HG03439 (cell line): Measurements from ENCODE around the gene ST8SIA5.

Source experiments
- ATAC-seq: cut with Tn5 transposase; IDR thresholded peaks from one replicate; pipeline ENCODE4 v1.9.1; 2021; ENCODE audit warnings: mild to moderate bottlenecking, moderate library complexity; ENCODE audit not compliant: unreplicated experiment

ST8SIA5 gene

DNA sequence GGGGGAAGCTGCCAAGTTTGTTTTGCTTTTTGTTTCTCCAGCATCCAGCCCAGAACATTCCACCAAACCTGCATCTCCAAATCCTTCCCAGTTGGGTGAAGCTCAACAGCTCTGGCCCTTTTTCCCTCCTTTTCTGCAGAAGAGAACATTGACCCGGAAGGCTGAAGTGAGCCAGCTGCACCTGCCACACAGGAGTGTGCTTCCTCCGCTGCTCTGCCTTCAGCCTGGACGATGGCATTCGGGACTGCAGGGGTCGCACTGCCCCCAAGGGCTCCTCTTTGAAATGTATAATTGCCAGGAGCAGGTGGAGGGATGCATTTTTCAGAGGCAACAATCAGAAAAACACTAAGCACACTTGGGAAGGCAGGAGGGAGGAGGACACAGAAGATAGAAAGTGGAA is 41.8 kb downstream of the ST8SIA5 start:
- ATAC-seq = no peak

DNA sequence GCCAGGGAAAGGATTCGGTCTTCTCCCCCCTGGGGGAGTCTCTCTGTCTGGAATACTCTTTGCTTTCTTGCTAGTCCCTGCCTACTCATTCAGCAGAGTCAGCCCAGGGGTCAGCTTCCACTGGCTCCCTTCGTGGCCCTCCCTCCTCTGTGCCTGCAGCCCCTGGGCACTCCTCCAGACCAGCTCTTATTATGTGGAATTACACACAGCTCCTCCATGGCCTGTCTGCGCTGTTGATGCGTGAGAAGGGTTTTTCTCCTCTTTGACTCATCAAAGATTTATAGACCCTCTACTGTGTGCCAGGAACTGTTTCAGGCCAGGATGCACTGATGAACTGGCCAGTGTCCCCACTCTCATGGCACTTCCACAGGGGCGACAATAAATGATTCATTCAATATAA is 44.4 kb downstream of the ST8SIA5 start:
- ATAC-seq = no peak

GRCh38 chr18:46711444-46711863 is 45.4 kb downstream of the ST8SIA5 start:
- ATAC-seq = no peak

- ATAC-seq = no peak
These were observed 49.9 kb downstream of the ST8SIA5 start for GRCh38 chr18:46706968-46707367.

GRCh38 chr18:46705521-46705920 is 51.3 kb downstream of the ST8SIA5 start:
- ATAC-seq = no peak

DNA sequence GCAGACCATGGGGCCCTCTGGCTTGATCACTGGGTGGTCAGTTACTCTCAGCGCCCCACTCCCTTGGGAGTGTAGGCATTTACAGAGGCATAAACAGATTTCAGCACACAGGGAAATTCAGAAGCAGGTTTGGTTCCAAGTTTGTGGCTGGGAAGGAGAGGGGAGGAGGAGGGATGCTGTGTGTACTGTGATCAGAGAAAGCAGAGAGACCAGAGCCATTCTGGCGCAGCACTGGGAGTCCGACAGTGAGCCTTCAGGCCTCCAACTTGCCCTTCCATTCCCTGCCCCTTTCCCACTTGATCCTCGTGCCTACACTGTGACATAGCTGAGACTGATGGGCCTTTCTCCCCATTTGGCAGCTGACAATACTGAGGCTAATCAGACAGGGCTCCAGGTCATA is 52.0 kb downstream of the ST8SIA5 start:
- ATAC-seq = no peak

- ATAC-seq = no peak
These were observed 52.7 kb downstream of the ST8SIA5 start for GRCh38 chr18:46704189-46704588.

DNA sequence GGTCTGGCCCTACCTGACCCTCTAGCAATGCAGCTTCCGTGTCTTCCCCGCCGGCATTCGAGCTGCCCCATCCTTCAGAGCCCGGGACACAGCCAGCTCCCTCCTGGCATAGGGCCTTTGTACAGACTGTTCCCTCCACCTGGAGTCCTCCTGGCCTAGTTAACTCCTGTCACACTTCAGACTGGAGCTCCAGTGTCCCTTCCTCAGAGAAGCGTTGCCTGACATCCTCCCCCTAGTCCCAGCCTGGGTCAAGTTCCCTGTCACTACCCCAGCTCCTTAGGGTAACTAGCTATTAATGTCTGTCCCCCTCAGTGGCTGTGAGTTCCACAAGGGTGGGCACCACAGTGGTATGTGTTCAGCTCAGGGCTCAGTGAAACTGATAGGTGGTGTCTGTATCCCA is 54.4 kb downstream of the ST8SIA5 start:
- no peak for ATAC-seq

DNA sequence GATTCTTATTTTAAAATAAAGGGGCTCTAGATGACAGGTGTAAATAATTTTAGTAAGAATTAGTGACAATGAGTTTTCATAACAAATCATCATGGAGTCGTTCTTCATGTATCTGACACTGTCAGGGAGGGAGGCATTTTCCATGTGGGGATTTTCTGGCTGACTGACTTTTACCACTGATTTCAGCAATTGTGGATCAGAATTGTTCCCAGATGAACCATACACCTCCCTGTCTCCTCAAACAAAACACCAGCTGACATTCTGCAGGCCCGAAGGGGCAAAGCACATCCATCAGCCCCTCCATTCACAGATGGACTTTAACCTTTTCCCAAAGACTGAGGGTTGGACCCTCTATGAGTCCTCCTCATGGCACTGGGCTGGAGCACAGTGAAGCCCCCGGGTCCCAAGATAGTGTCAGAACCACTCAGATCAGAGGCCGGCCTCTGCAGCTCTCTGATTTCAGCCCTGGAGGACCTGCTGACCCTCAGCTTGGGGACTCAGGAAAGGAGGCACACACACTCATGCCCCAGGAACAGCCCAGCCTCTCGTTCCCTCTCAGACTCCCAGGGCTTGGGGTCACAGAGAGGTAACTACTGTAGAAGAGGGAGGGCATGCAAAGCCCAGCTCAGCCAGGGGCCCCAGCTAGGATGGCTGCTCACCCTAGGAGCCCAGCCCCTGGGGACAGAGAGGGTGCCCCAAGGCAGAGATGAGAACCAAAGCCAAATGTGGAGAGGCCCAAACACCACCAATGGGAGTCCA is 56.6 kb downstream of the ST8SIA5 start:
- no peak for ATAC-seq

DNA sequence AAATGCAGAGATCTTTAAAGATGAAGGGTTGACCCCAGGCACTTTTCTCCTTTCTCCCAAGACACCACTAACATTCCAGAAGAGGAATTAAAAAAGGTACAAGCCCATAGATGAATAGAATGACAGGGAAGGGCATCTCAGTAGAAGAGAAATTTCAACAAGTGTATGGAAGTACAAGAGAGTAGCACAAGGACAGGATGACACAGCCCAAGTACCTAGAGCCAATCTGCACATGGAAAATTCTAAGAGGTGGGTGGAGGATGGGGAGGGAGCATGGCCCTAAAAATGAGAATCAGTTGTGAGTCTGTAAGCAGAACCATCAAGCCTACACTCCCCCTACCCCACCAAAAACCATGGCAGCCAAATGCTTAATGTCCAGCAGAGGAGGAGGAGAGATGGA is 60.2 kb downstream of the ST8SIA5 start:
- no peak for ATAC-seq

- ATAC-seq = no peak
These were observed 60.6 kb downstream of the ST8SIA5 start for GRCh38 chr18:46696268-46696667.

- no peak for ATAC-seq
These were observed 62.9 kb downstream of the ST8SIA5 start for GRCh38 chr18:46693996-46694395.

DNA sequence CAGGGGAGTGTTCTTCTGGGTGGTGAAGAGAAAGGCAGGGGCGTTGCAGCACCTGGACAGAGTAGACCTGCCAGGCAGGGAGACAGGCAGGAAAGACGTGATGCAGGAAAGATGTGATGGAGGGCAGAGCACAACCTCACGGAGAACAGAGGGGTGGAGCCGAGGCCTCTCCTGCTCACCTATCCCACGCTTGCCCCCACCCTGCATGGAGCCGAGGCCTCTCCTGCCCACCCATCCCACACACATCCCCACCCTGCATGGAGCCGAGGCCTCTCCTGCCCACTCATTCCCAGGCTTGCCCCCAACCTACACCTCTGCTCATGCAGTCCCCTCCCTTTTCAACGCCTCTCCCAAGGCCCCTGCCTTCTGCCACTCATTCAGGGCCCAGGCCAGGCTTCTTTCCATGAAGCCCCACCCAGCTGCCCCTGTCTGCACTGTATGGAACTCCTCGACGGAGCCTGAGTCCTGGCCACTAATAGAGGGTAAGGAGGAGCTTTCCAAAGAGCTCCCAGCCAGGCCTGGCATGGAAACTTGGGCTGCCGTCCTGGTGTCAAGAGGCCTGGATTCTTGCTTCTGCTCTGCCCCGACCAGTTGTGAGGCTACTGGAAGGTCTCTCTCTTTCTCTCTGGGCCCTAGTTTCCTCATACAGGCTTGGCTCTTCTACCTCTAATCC is 67.9 kb downstream of the ST8SIA5 start:
- no peak for ATAC-seq

DNA sequence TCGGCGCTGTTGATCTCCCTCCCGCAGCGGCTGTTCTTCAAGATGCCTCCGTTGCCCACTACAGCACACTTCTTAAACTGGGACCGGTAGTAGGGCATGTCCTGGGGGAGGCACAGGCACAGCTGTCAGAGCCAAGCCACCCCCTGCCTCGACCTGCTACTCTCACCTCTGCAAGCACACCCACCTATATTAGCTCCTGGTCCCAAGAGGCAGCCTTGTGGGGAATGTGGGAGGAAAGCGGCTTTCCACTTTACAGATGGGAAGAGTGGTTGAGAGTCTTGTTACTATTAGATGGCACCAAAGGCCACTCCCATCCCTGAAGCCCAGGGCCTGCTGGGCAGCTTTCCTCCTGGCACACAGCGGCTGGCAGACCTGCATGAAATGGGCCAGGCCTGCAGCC is 70.7 kb downstream of the ST8SIA5 start:
- no peak for ATAC-seq

DNA sequence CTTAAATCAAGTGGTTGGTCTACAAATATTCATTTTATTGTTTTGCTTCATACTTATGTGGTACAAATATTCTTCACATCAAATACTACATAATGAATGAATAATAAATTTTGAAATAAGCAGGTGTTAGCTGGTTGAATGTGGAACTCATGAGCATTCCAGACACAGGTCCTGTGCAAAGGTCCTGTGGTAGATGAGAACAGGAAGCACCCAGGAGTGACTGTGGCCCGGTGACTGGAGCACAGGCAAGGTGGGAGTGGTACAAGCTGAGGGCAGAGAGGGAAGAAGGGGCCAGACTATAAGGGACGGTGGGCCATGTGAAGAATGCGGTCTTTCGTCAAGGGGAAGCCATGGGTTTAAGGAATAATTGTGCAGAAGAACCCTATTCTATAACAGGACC is 73.6 kb downstream of the ST8SIA5 start:
- ATAC-seq = no peak

DNA sequence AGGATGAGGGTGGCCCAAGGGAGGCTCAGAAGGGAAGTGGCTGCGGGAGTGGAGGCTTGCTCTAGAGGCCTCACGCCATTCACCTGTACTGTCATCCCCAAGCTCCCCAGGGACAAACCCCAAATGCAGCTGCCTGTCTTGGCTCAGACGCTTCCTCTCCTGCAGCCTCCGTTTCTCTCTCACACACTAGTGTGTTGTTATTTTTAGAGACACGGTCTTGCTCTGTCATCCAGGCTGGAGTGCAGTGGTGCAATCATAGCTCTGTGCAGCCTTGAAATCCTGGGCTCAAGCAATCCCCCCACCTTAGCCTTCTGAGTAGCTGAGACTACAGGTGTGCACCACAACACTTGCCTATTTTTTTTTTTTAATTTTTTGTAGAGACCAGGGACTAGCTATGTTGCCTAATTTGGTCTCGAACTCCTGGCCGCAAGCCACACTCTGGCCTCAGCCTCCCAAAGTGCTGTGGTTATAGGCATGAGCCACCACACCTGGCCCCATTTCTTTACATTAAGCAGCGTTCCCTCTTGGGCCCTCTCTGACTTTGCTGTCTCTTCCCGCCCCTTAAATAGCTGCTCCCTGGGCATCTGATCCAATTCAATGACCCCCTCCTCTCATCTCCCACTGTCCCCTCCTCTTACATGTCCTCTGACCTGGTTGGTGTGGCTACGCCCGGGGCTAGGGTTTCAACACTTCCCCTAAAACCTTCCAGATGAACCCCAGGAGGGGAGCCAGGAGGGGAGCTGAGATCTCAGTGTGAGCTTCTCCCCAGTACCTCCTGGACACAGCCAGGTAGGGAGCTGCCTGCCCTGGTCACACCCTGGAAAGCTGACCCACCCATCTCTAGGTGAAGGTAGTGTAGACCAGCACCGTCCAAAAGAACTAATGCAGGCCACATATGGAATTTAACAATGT is 75.8 kb downstream of the ST8SIA5 start:
- no peak for ATAC-seq

DNA sequence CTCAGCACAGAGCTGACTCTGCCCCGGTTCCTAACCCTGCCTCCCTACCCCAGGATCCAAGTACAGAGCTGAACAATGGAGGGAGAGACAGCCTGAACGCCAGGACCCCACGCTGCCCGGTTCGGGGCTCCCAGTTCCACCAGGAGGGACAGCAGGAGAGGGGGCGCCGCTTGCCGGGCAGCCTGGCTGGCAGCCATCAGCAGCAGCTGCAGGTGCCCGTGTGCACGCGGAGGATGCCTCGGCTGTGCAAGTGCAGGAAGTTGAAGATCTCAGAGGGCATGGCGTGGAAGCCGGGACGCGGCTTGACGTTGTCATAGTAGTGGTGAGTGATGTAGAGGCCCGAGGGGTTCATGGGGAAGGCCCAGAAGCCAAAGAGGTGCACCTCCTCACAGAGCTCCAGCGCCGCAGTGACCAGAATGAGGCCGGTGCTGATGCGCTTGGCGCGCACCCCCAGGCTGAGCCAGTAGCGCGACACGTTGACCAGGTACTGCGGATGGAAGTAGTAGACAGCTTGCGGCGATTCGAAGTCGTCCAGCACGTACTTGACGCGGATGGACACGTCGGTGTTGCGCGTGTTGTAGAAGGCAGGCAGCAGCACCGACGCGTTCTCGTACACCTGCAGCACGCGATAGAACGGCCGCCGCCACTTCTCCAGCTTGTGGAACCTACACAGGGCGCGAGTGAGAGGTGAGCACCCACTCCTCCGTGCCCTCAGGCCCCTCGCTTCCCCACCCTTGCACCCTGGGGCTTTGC is 76.8 kb downstream of the ST8SIA5 start:
- ATAC-seq = no peak

- ATAC-seq = no peak
These were observed 78.0 kb downstream of the ST8SIA5 start for GRCh38 chr18:46678785-46679399.

DNA sequence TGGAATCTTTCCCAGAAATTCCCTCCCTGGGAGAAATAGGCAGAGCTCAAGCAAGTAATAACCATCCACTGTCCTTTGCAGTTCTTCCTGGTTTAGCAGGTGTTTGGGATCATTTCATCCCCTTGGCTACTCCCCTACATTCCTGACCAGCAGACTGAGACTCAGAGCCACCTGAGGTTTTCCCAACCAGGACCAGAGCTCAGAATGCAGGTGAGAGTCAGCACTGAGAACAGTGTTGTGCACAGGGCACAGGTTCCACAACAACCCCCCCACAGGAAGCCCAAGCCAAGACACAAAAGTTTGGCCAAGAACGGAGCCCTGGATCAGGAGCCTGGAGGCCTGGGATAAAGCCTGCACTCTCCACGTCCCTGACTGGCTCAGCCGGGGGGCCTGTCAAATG is 78.8 kb downstream of the ST8SIA5 start:
- ATAC-seq = no peak

DNA sequence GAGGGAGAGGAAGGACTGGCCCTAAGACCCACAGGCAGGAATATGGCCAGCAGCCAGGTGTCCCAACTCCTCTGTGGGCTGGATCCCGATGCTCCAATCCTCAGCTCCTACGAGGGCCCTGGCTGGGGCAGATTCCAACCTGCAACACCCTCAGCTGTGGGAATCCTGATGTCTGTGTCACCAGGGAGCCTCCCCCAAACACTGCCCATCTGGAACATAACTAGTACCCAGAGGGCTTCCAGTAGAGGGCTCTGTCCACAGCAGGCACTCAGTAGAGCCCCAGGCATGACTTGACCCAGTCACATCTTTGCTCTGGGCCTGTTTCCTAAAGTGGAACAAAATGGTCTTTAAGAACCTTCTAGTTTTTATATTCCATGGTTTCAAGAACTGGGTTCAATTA is 79.2 kb downstream of the ST8SIA5 start:
- ATAC-seq = no peak
